Keratinocyte (primary cell): Measurements from ENCODE around the gene BAIAP3.
"Not testable (repeated sequence)": the region's sequence is repeated elsewhere in the genome, so short reads cannot be mapped to it uniquely, and the experiment has no call there.

ENCODE experiments used
- CTCF ChIP-seq, 3 experiments: IDR thresholded peaks in 1 of 3; conservative IDR thresholded peaks in 1 of 3; optimal IDR thresholded peaks in 1 of 3; 2 replicates in 2 of 3; 3 replicates in 1 of 3; pipeline versions ENCODE3 to v1.5.1; 2011; ENCODE audit warnings: low read length in 3 of 3, mild to moderate bottlenecking in 3 of 3, moderate library complexity in 2 of 3, control low read depth in 1 of 3, inconsistent platforms in 1 of 3; ENCODE audit not compliant: insufficient read depth in 2 of 3; ENCODE audit errors: extremely low read depth in 1 of 3
- EZH2 ChIP-seq: IDR thresholded peaks from one replicate; pipeline ENCODE4 v1.6.1; 2012; ENCODE audit warnings: inconsistent platforms, mild to moderate bottlenecking, low read length, moderate library complexity

- not testable (repeated sequence) for TF ChIP-seq EZH2; CTCF (optimal IDR thresholded peaks at IDR 0.05 in 1 of 3, IDR thresholded peaks at IDR 0.05 in 1 of 3, conservative IDR thresholded peaks at IDR 0.05 in 1 of 3; ENCODE audit: extremely low read depth in 1 of 3, insufficient read depth in 2 of 3, low read length in 3 of 3)
Measured at GRCh38 chr16:1292808-1293207, 40.6 kb upstream of the BAIAP3 start.
